CD14-positive monocyte (primary cell): Measurements from ENCODE around the gene CSTB. TPM values are rescaled to one million over a fixed set of nuclear protein-coding genes. Genes with fewer than 3 reads are reported as not detected.
A peak's percentile ranks its signal among the peaks of the same experiment; 100 is the strongest.

ENCODE experiments used
- DNase-seq, 3 donors: peaks; one replicate each; pipeline ENCODE4 v3.0.0-alpha.2; 2011 to 2022
- H2AFZ ChIP-seq: 2 replicates; pipeline ENCODE4 v1.6.0; 2012; ENCODE audit warnings: mild to moderate bottlenecking, low read depth, low read length, inconsistent platforms; ENCODE audit not compliant: insufficient read depth, poor library complexity, severe bottlenecking
- H3K27ac ChIP-seq, 2 donors: 1 replicate in 1 of 2; 2 replicates in 1 of 2; pipeline ENCODE4 v1.5.1; 2012 to 2013; ENCODE audit warnings: low read length in 2 of 2, control low read depth in 1 of 2, inconsistent platforms in 1 of 2, low read depth in 1 of 2, mild to moderate bottlenecking in 1 of 2
- H3K27me3 ChIP-seq, 2 donors: one replicate each; pipeline versions ENCODE4 v1.6.0 to v1.6.1; 2011 to 2013; ENCODE audit warnings: low read length in 2 of 2; ENCODE audit not compliant: control insufficient read depth in 2 of 2, insufficient read depth in 2 of 2
- H3K36me3 ChIP-seq, 2 donors: replicated peaks in 1 of 2; 1 replicate in 1 of 2; 2 replicates in 1 of 2; pipeline versions ENCODE4 v1.5.1 to v1.6.1; 2012 to 2013; ENCODE audit warnings: low read length in 2 of 2, control low read depth in 1 of 2, inconsistent platforms in 1 of 2, mild to moderate bottlenecking in 1 of 2; ENCODE audit not compliant: insufficient read depth in 2 of 2, control insufficient read depth in 1 of 2
- H3K4me1 ChIP-seq, 2 donors: 1 replicate in 1 of 2; 2 replicates in 1 of 2; pipeline versions ENCODE4 v1.5.1 to v1.6.1; 2012 to 2013; ENCODE audit warnings: low read length in 2 of 2, control low read depth in 1 of 2, inconsistent platforms in 1 of 2, mild to moderate bottlenecking in 1 of 2, moderate library complexity in 1 of 2; ENCODE audit not compliant: insufficient read depth in 2 of 2, control insufficient read depth in 1 of 2
- H3K4me2 ChIP-seq: replicated peaks from 2 replicates; pipeline ENCODE3; 2012; ENCODE audit warnings: low read length, moderate library complexity, mild to moderate bottlenecking; ENCODE audit not compliant: poor library complexity, severe bottlenecking; ENCODE audit errors: extremely low read depth
- H3K4me3 ChIP-seq, 3 experiments: fragments of 200-600 bp in 1 of 3; sonication (generic) in 1 of 3; replicated peaks in 1 of 3; 1 replicate in 2 of 3; 2 replicates in 1 of 3; pipeline ENCODE4 v1.5.1; 2011 to 2013; ENCODE audit warnings: low read length in 3 of 3, mild to moderate bottlenecking in 3 of 3, control low read depth in 2 of 3, low read depth in 2 of 3, inconsistent platforms in 1 of 3, moderate library complexity in 1 of 3
- H3K79me2 ChIP-seq: 2 replicates; pipeline ENCODE4 v1.6.0; 2012; ENCODE audit warnings: mild to moderate bottlenecking, control low read depth, inconsistent platforms, low read length, moderate library complexity; ENCODE audit not compliant: insufficient read depth
- H3K9ac ChIP-seq: 2 replicates; pipeline ENCODE4 v1.6.0; 2017; ENCODE audit warnings: low read length, mild to moderate bottlenecking; ENCODE audit not compliant: insufficient read depth, poor library complexity, severe bottlenecking
- H3K9me3 ChIP-seq, 2 donors: replicated peaks in 1 of 2; 1 replicate in 1 of 2; 2 replicates in 1 of 2; pipeline versions ENCODE4 v1.5.1 to v1.6.1; 2012 to 2013; ENCODE audit warnings: low read length in 2 of 2, control low read depth in 1 of 2; ENCODE audit not compliant: control insufficient read depth in 1 of 2, insufficient read depth in 1 of 2
- H4K20me1 ChIP-seq: 2 replicates; pipeline ENCODE4 v1.6.0; 2012; ENCODE audit warnings: mild to moderate bottlenecking, low read length, control low read depth, moderate library complexity; ENCODE audit not compliant: insufficient read depth
- H3K27ac Mint-ChIP-seq, 7 donors: one replicate each; pipeline ENCODE4 v1.8.0; 2020; ENCODE audit warnings: mild to moderate bottlenecking in 7 of 7, mixed read lengths in 7 of 7, moderate library complexity in 6 of 7, inconsistent platforms in 2 of 7
- H3K27me3 Mint-ChIP-seq, 3 donors: one replicate each; pipeline ENCODE4 v1.8.0; 2021 to 2022; ENCODE audit warnings: low read depth in 3 of 3, mild to moderate bottlenecking in 3 of 3, mixed read lengths in 3 of 3, moderate library complexity in 3 of 3, inconsistent platforms in 1 of 3
- H3K36me3 Mint-ChIP-seq, 2 donors: one replicate each; pipeline ENCODE4 v1.8.0; 2020; ENCODE audit warnings: mixed read lengths in 2 of 2, inconsistent platforms in 1 of 2, mild to moderate bottlenecking in 1 of 2
- H3K4me1 Mint-ChIP-seq: one replicate; pipeline ENCODE4 v1.8.0; 2020; ENCODE audit warnings: mild to moderate bottlenecking, mixed read lengths
- H3K4me3 Mint-ChIP-seq, 2 donors: one replicate each; pipeline ENCODE4 v1.8.0; 2020; ENCODE audit warnings: mild to moderate bottlenecking in 2 of 2, mixed read lengths in 2 of 2, moderate library complexity in 1 of 2
- H3K9me3 Mint-ChIP-seq, 7 donors: one replicate each; pipeline ENCODE4 v1.8.0; 2020 to 2022; ENCODE audit warnings: mixed read lengths in 7 of 7, mild to moderate bottlenecking in 6 of 7, moderate library complexity in 6 of 7, inconsistent platforms in 2 of 7
- WGBS: methylation state at CpG from one replicate; pipeline ENCODE4 v1.1.5; 2013; ENCODE audit warnings: missing lambda C conversion rate; ENCODE audit not compliant: insufficient coverage; 5-methylcytosine and 5-hydroxymethylcytosine counted together
- intact Hi-C, 2 donors: fragments of 100-400 bp; cut with micrococcal nuclease; formaldehyde crosslinking; loops; one replicate each; pipeline versions ENCODE4 v1.15.0 to v1.15.1; 2023
- polyA plus RNA-seq, 3 donors: library from polyadenylated mRNA; depleted of rRNA in 1 of 3; unstranded in 2 of 3; stranded (reverse) in 1 of 3; fragments of 300-500 nt in 2 of 3; fragments of >200 nt in 1 of 3; fragmentation: Illumina TruSeq in 2 of 3; gene quantifications; 1 replicate in 2 of 3; 2 replicates in 1 of 3; pipeline ENCODE4 v1.2.3, GENCODE V29; 2012 to 2021
- TF ChIP-seq, protein P1 (sequence below): fragments of 200-600 bp; IDR thresholded peaks from one replicate; pipeline ENCODE4 v1.8.0; 2022; ENCODE audit warnings: antibody characterized with exemption, mild to moderate bottlenecking

Gene CSTB
- polyA plus RNA-seq, 3 donors = 73.7 to 120 (median 115) TPM

DNA sequence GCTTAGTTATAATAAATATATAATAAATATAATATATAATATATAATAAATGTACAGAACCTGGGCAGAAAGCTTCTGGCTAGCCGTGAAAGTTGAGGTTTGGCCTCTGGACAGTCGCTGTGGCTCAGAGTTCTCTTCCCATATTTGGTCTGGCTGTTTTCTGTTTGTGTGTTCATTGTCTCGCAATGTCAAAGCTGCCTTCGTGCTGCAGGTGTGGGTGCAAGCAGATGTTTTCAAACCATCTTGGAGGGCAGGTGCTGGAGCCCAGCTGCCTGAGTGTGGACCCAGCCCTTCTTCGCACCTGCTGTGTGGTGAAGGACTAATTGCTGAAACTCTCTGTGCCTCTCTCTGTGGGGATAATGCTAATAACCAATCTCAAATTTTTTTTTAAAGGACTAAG lies 3.6 kb upstream of the CSTB start:
- TF ChIP-seq, protein P1, sequence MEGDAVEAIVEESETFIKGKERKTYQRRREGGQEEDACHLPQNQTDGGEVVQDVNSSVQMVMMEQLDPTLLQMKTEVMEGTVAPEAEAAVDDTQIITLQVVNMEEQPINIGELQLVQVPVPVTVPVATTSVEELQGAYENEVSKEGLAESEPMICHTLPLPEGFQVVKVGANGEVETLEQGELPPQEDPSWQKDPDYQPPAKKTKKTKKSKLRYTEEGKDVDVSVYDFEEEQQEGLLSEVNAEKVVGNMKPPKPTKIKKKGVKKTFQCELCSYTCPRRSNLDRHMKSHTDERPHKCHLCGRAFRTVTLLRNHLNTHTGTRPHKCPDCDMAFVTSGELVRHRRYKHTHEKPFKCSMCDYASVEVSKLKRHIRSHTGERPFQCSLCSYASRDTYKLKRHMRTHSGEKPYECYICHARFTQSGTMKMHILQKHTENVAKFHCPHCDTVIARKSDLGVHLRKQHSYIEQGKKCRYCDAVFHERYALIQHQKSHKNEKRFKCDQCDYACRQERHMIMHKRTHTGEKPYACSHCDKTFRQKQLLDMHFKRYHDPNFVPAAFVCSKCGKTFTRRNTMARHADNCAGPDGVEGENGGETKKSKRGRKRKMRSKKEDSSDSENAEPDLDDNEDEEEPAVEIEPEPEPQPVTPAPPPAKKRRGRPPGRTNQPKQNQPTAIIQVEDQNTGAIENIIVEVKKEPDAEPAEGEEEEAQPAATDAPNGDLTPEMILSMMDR = no peak
- no peak overlapping the region for H3K4me3 Mint-ChIP-seq
- no peak for DNase-seq
- Histone ChIP-seq H3K36me3 (peaks cover under 1 to 1% of the 10 kb centered on the region in 2 donors), H3K4me2 (no peak overlapping the region), H4K20me1 (peaks cover 13% of the 10 kb centered on the region), H3K9me3 (no peaks in the 10 kb centered on the region), H3K27ac (no peak overlapping the region), H3K27me3 (no peaks in the 10 kb centered on the region), H3K9ac (no peak overlapping the region), H3K4me3 (no peak overlapping the region), H2AFZ (no peak overlapping the region), H3K79me2 (peaks cover 14% of the 10 kb centered on the region), H3K4me1 (peaks cover 36 to 62% of the 10 kb centered on the region in 2 donors)
- peak overlapping the region in 3 of 7 donors; percentile 43 to 78 (median 61) for H3K27ac Mint-ChIP-seq
- no peaks in the 10 kb centered on the region for H3K9me3 Mint-ChIP-seq
- WGBS = 75% methylated on average over 3 of the region's 5 CpGs
- peaks cover 1 to 5% of the 10 kb centered on the region in 2 donors for H3K36me3 Mint-ChIP-seq
- intact Hi-C loops = loop anchor here (5.0 to 10.0 kb wide), 2 partner anchors 52 to 555 kb away; partner anchors contain the start of gene CFAP410 (in 1 of the 2)
- H3K27me3 Mint-ChIP-seq = peaks cover 0 to 2% (median 0%) of the 10 kb centered on the region in 3 donors
- H3K4me1 Mint-ChIP-seq = peaks cover 44% of the 10 kb centered on the region

DNA sequence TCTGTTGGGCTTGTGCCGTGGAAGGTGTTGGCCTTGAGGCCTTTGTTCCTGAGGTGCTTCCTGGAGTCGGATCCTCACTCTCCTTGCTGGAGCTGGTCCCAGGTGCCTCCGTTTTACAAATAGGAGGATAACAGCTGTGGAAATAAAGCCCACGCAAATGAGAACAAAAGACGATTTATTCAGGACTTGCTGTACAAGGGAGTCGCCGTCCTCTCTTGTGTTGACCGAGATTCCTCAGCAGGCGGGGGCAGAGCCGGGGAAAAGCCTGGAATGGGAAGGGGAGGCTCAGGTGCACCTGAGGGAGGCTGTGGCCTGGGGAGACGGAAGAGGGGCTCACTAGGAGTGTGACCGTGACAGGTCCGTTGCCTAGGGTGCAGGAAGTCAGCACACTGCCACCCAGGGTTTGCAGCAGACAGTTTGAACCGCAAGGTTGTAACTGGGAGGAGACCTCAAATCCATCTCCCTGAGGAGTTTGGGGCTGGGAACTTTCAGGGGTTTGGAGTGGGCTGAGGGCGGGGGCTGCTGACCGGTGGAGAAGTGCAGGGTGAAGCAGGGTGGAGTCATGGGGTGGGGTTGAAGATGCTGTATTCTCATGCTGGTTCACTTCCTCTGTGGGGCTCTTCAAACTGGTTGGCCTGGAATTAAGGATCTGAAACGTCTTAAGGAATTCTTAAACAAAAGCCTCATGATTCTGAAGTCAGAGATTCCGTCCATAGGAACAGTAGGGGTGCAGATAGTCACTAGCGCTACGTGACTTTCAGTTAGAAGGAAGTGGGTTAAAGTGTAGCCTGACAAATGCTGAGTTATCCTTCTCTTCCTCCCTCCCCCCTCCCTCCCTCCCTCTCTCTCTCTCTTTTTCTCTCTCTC lies 2.6 kb upstream of the CSTB start:
- WGBS = 53% methylated on average over 17 of the region's 20 CpGs
- H3K4me1 ChIP-seq = peaks cover 38 to 69% of the 10 kb centered on the region in 2 donors
- peak overlapping the region in 1 of 3 experiments; percentile 30 for H3K4me3 ChIP-seq
- no peaks in the 10 kb centered on the region for H3K27me3 ChIP-seq
- no peaks in the 10 kb centered on the region for H3K9me3 Mint-ChIP-seq
- peak overlapping the region; percentile 53 for H3K4me2 ChIP-seq
- H2AFZ ChIP-seq = peak overlapping the region; percentile 9
- H3K27ac Mint-ChIP-seq = peak overlapping the region; percentile 70 to 88 (median 86)
- H3K36me3 Mint-ChIP-seq = peaks cover 11 to 15% of the 10 kb centered on the region in 2 donors
- peak overlapping the region; percentile 47 to 84 for H3K4me3 Mint-ChIP-seq
- TF ChIP-seq, protein P1 = no peak
- H3K27me3 Mint-ChIP-seq = peaks cover 0 to 2% (median 0%) of the 10 kb centered on the region in 3 donors
- no peak overlapping the region for H3K9ac ChIP-seq
- peaks cover 22% of the 10 kb centered on the region for H4K20me1 ChIP-seq
- peak overlapping the region; percentile 29 to 67 for H3K27ac ChIP-seq
- DNase-seq = peak; percentile 56 to 80 (median 62)
- peaks cover 10 to 11% of the 10 kb centered on the region in 2 donors for H3K36me3 ChIP-seq
- peaks cover 16% of the 10 kb centered on the region for H3K79me2 ChIP-seq
- H3K9me3 ChIP-seq = no peaks in the 10 kb centered on the region
- peaks cover 48% of the 10 kb centered on the region for H3K4me1 Mint-ChIP-seq
- intact Hi-C loops = loop anchor here in 1 of 2 donors (5.0 kb wide), 1 partner anchor 51 kb away; no protein-coding TSS in a partner anchor
